Tibial nerve (tissue), 3 donors: ENCODE results near the gene MRPS23.

Experiments used
- POLR2A ChIP-seq, 2 donors: fragments of 450-650 bp; IDR thresholded peaks; one replicate each; pipeline ENCODE4 v1.6.1; 2017; ENCODE audit warnings: antibody characterized with exemption in 2 of 2, mild to moderate bottlenecking in 2 of 2, moderate library complexity in 2 of 2
- TF ChIP-seq, protein P1 (sequence below), 5 experiments: fragments of 200-600 bp in 3 of 5; fragments of 450-650 bp in 2 of 5; sonication (generic) in 3 of 5; IDR thresholded peaks; one replicate each; pipeline ENCODE4 v1.5.1; 2016 to 2019; ENCODE audit warnings: antibody characterized with exemption in 5 of 5, mild to moderate bottlenecking in 3 of 5, moderate library complexity in 2 of 5

DNA sequence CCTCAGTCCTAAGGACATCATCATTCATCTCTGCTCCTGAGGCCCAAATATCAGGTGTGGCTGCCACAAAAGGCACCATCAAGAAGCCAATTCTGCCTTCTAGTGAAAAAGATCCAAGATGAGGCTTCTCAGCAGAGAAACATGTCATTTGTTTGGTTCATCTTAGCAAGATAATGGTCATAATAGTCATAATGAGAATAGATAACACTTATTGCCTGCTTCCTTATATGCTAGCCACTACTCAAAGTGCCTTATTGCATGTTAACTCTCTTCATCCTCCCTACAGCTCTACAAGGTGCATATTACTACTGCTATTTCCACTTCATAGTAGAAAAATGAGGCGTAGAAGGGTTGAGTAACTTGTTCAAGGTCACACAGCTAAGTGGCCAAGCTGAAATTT, 45.0 kb upstream of the MRPS23 start:
- TF ChIP-seq, protein P1, sequence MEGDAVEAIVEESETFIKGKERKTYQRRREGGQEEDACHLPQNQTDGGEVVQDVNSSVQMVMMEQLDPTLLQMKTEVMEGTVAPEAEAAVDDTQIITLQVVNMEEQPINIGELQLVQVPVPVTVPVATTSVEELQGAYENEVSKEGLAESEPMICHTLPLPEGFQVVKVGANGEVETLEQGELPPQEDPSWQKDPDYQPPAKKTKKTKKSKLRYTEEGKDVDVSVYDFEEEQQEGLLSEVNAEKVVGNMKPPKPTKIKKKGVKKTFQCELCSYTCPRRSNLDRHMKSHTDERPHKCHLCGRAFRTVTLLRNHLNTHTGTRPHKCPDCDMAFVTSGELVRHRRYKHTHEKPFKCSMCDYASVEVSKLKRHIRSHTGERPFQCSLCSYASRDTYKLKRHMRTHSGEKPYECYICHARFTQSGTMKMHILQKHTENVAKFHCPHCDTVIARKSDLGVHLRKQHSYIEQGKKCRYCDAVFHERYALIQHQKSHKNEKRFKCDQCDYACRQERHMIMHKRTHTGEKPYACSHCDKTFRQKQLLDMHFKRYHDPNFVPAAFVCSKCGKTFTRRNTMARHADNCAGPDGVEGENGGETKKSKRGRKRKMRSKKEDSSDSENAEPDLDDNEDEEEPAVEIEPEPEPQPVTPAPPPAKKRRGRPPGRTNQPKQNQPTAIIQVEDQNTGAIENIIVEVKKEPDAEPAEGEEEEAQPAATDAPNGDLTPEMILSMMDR (IDR thresholded peaks at IDR 0.05), result no peak
- no peak for TF ChIP-seq POLR2A (IDR thresholded peaks at IDR 0.05)
